Upper lobe of left lung (tissue), 6 donors: Measurements from ENCODE around the gene ABCC4. TPM values are rescaled to one million over a fixed set of nuclear protein-coding genes. Genes with fewer than 3 reads are reported as not detected.

Experiments
- ATAC-seq, 2 donors: fragments of 200-7000 bp; cut with Tn5 transposase; one replicate each; pipeline ENCODE4 v1.9.1; 2022; ENCODE audit warnings: mild to moderate bottlenecking in 2 of 2, moderate library complexity in 2 of 2; ENCODE audit not compliant: low FRiP score in 2 of 2
- DNase-seq, 2 donors: peaks; one replicate each; pipeline ENCODE4 v3.0.0-alpha.2; 2019 to 2020
- H3K27ac ChIP-seq, 4 donors: fragments of 200-600 bp; sonication (generic); one replicate each; pipeline ENCODE4 v1.5.1; 2016 to 2019
- H3K27me3 ChIP-seq, 4 donors: fragments of 200-600 bp; sonication (generic); one replicate each; pipeline ENCODE4 v1.5.1; 2017 to 2019
- H3K36me3 ChIP-seq, 4 donors: fragments of 200-600 bp; sonication (generic); one replicate each; pipeline ENCODE4 v1.5.1; 2016 to 2019
- H3K4me1 ChIP-seq, 4 donors: fragments of 200-600 bp; sonication (generic); one replicate each; pipeline ENCODE4 v1.5.1; 2018 to 2019
- H3K4me3 ChIP-seq, 4 donors: fragments of 200-600 bp; sonication (generic); one replicate each; pipeline ENCODE4 v1.5.1; 2017 to 2019; ENCODE audit warnings: mild to moderate bottlenecking in 2 of 4, moderate library complexity in 1 of 4
- H3K9me3 ChIP-seq, 4 donors: fragments of 200-600 bp; sonication (generic); one replicate each; pipeline ENCODE4 v1.5.1; 2018 to 2019
- CTCF ChIP-seq, 6 experiments: fragments of 450-650 bp in 4 of 6; fragments of 200-600 bp in 2 of 6; sonication (generic) in 2 of 6; IDR thresholded peaks; one replicate each; pipeline ENCODE4 v1.5.1; 2016 to 2019; ENCODE audit warnings: antibody characterized with exemption in 6 of 6
- EP300 ChIP-seq, 4 donors: sonication (generic); formaldehyde crosslinking; IDR thresholded peaks; one replicate each; pipeline ENCODE4 v1.5.1; 2017; ENCODE audit warnings: antibody characterized with exemption in 4 of 4, control low read depth in 2 of 4
- POLR2A ChIP-seq, 4 donors: fragments of 450-650 bp; IDR thresholded peaks; one replicate each; pipeline ENCODE4 v1.5.1; 2016 to 2017; ENCODE audit warnings: antibody characterized with exemption in 4 of 4, mild to moderate bottlenecking in 2 of 4
- POLR2AphosphoS5 ChIP-seq, 2 donors: sonication (generic); formaldehyde crosslinking; IDR thresholded peaks; one replicate each; pipeline ENCODE4 v1.5.1; 2017; ENCODE audit warnings: antibody characterized with exemption in 2 of 2
- WGBS, 2 donors: methylation state at CpG; one replicate each; pipeline ENCODE4 v1.1.5; 2017 to 2018; 5-methylcytosine and 5-hydroxymethylcytosine counted together
- total RNA-seq, 6 donors: library from RNA; depleted of rRNA in 4 of 6; stranded (reverse); fragments of >200 nt in 4 of 6; gene quantifications; one replicate each; pipeline versions ENCODE4 v1.1.0 to v1.2.1, GENCODE V29; 2016 to 2021
- donor health status: DM: no; HTN: no; CAD: no; lungs with moderate emphysema.
- donor health status: DM: no; HTN: yes; CAD: no; lungs with severe emphysema.

The ABCC4 gene
- total RNA-seq, 6 donors from 2014 or later: 17.0 to 78.6 (median 31.9) TPM

GRCh38 chr13:95098916-95099315, 202.3 kb downstream of the ABCC4 start:
- WGBS, 2 donors: 90 to 93% methylated on average over 2 of the region's 2 CpGs
- ATAC-seq: no peak
- H3K36me3 ChIP-seq: no peaks in the 10 kb centered on the region
- H3K4me3 ChIP-seq: no peak overlapping the region
- H3K4me1 ChIP-seq: no peaks in the 10 kb centered on the region
- no peaks in the 10 kb centered on the region for H3K9me3 ChIP-seq
- no peak for DNase-seq
- TF ChIP-seq POLR2AphosphoS5 (IDR thresholded peaks at IDR 0.05) (no peak), POLR2A (IDR thresholded peaks at IDR 0.05) (no peak), CTCF (IDR thresholded peaks at IDR 0.05) (no peak), EP300 (IDR thresholded peaks at IDR 0.05) (no peak)
- H3K27ac ChIP-seq: no peak overlapping the region
- H3K27me3 ChIP-seq: no peaks in the 10 kb centered on the region

GRCh38 chr13:95091755-95092154, 209.5 kb downstream of the ABCC4 start:
- H3K4me1 ChIP-seq: no peaks in the 10 kb centered on the region
- TF ChIP-seq POLR2A (IDR thresholded peaks at IDR 0.05): no peak
- TF ChIP-seq CTCF (IDR thresholded peaks at IDR 0.05): no peak
- TF ChIP-seq POLR2AphosphoS5 (IDR thresholded peaks at IDR 0.05): no peak
- TF ChIP-seq EP300 (IDR thresholded peaks at IDR 0.05): no peak
- H3K9me3 ChIP-seq: no peaks in the 10 kb centered on the region
- no peaks in the 10 kb centered on the region for H3K27me3 ChIP-seq
- H3K36me3 ChIP-seq: no peaks in the 10 kb centered on the region
- no peak for DNase-seq
- no peak overlapping the region for H3K4me3 ChIP-seq
- no peak for ATAC-seq
- 71 to 93% methylated on average over 3 of the region's 3 CpGs for WGBS, 2 donors
- no peak overlapping the region for H3K27ac ChIP-seq

GRCh38 chr13:95087746-95088305, 213.4 kb downstream of the ABCC4 start:
- 63 to 73% methylated on average over 3 of the region's 3 CpGs for WGBS, 2 donors
- Histone ChIP-seq H3K27ac (no peak overlapping the region), H3K9me3 (no peaks in the 10 kb centered on the region), H3K27me3 (no peaks in the 10 kb centered on the region), H3K4me3 (no peak overlapping the region), H3K36me3 (no peaks in the 10 kb centered on the region), H3K4me1 (no peaks in the 10 kb centered on the region)
- ATAC-seq (no peak), DNase-seq (no peak)
- no peak for TF ChIP-seq POLR2AphosphoS5 (IDR thresholded peaks at IDR 0.05)

GRCh38 chr13:95086761-95087160, 214.5 kb downstream of the ABCC4 start:
- Histone ChIP-seq H3K27ac (no peak overlapping the region), H3K4me1 (no peaks in the 10 kb centered on the region), H3K27me3 (no peaks in the 10 kb centered on the region), H3K36me3 (peaks cover 0 to under 1% (median 0%) of the 10 kb centered on the region in 4 donors), H3K4me3 (no peak overlapping the region), H3K9me3 (no peaks in the 10 kb centered on the region)
- ATAC-seq (no peak), DNase-seq (no peak)
- WGBS, 2 donors: 87 to 95% methylated on average over 2 of the region's 2 CpGs
- TF ChIP-seq POLR2AphosphoS5 (IDR thresholded peaks at IDR 0.05) (no peak), EP300 (IDR thresholded peaks at IDR 0.05) (no peak), CTCF (IDR thresholded peaks at IDR 0.05) (no peak), POLR2A (IDR thresholded peaks at IDR 0.05) (no peak)

- no peak overlapping the region for H3K4me3 ChIP-seq
- ATAC-seq: no peak
- WGBS, 2 donors: 86 to 88% methylated on average over 3 of the region's 3 CpGs
Observed at GRCh38 chr13:95083758-95084157, 217.5 kb downstream of the ABCC4 start.

More at GRCh38 chr13:95083758-95084157, 217.5 kb downstream of the ABCC4 start:
- DNase-seq: no peak
- Histone ChIP-seq H3K36me3 (peaks cover 0 to 3% (median 0%) of the 10 kb centered on the region in 4 donors), H3K9me3 (no peaks in the 10 kb centered on the region), H3K27ac (no peak overlapping the region), H3K27me3 (no peaks in the 10 kb centered on the region), H3K4me1 (no peaks in the 10 kb centered on the region)
- TF ChIP-seq POLR2AphosphoS5 (IDR thresholded peaks at IDR 0.05) (no peak), CTCF (IDR thresholded peaks at IDR 0.05) (no peak), POLR2A (IDR thresholded peaks at IDR 0.05) (no peak), EP300 (IDR thresholded peaks at IDR 0.05) (no peak)
